GM19438 (cell line): ENCODE measurements around the gene WNT3A.

ENCODE experiments used
- ATAC-seq: cut with Tn5 transposase; IDR thresholded peaks from one replicate; pipeline ENCODE4 v1.9.1; 2021; ENCODE audit warnings: low read depth; ENCODE audit not compliant: unreplicated experiment

Gene WNT3A

GRCh38 chr1:228030451-228031201 lies 23.8 kb downstream of the WNT3A start:
- ATAC-seq, result no peak

GRCh38 chr1:228031276-228031995 lies 24.6 kb downstream of the WNT3A start:
- no peak for ATAC-seq

DNA sequence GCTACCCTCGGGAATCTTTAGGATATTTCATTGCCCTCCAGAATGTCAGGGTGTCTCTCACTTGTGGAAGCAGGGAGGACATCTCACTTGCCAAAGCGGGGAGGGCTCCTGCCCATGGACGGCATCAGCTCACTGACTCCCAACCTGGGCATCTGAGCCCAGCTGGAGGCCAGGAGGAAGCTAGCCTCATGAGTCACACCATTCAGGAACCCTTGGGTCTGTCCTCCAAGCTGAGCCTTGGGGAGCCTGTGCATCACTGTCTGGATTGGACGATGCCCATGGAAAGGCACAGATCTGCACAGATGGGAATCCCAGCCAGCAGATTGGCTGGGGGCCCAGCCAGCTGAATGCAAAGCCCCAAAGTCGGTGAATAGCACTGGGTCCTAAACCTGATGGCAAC lies 25.2 kb downstream of the WNT3A start:
- ATAC-seq, result no peak

DNA sequence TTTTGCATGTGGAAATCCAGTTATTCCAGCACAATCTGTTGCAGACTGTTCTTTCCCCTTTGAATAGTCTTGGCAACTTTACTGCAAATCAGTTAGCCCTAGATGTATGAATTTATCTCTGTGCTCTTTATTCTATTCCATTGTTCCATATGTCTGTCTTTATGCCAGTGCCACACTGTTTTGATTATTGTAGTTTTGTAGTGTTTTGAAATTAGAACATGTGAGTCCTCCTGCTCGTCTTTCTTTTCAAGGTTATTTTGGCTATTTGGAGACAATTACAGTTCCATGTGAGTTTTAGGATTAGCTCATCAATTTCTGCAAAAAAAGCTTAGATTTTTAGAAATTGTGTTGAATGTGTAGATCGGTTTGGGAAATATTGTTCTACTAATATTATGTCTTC lies 26.6 kb downstream of the WNT3A start:
- ATAC-seq, result no peak

DNA sequence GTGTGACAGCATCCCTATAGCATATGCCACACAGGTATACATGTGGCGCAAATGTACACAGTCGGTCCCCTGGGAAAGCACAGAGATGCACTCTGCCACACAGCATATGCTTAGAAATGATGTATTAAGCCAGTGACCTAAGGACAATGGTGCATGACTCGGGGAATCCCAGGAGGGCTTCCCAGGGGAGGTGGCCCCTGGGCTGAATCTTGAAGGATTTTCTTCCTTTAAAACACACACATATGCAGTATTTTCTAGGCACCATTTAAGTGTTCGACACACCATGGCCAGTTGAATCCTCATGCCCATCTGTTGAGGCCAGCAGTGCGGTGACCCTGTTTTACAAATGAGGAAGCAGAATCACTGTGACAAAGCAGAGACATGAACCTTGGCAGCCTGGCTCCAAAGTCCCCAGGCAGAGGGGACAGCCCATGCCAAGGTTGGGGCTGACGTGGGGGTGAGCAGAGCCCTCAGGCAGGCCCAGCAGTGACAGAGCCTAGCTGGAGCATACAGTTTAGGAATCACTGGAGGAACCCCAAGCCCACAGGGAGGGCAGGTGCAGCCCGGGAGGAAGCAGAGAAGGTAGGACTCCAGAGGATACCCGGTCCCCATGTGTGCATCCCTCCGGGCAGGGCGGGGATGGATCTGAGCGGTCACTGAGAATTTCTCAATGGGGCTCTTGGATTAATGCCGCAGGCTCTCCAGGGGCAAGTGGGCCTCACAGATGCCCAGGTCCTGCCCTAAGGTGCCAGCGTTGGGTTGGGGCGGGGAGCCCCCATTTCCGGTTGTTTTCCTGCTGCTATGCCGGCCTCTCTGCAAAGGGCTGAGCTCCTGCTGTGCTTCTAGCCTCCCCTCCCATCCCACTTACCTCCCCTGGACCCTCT lies 28.4 kb downstream of the WNT3A start:
- ATAC-seq, result no peak

DNA sequence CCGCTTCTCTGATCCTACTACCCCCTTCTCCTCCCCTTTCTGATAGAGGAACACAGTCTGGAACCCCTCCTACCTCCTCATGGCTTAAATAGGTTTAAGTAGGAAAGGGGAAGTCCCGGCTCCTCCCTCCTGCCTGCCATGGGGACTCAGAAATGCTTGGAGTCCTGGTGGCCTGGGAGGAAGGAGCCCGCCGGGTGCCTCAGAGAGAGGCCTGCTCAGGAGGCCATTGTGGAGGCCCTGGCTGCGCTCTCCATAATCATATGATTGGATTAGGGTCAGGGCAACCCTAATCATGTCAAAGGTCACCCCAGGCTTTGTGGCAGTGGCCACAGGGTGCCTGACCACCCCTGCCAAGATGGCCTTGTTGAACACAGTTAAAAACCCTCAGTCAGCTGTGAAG lies 29.0 kb downstream of the WNT3A start:
- ATAC-seq, result no peak

DNA sequence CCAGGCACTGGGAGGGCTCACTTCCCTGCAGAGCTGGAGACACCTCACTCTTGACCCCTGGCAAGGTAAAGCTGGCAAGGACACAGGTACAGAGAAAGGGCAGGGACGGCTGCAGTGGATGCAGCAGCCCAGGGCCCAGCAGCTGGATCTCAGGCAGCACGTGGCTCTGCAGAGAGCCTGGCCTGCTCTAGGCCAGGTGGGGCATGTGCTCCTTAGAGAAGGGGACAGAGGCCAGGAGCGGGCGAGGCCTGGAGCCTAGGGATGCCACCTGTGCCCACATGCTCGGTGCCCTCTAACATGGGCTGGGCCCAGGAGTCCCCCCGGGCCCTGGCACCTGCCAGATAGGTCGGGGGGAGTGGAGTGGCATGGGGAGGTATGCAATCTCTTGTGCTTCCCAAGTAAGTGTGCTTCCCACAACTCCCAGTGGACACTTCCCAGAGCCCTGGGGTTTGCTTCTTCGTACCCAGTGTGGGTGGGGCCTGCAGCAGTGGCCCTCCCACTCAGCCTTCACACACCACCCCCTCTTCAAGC lies 30.0 kb downstream of the WNT3A start:
- no peak for ATAC-seq

DNA sequence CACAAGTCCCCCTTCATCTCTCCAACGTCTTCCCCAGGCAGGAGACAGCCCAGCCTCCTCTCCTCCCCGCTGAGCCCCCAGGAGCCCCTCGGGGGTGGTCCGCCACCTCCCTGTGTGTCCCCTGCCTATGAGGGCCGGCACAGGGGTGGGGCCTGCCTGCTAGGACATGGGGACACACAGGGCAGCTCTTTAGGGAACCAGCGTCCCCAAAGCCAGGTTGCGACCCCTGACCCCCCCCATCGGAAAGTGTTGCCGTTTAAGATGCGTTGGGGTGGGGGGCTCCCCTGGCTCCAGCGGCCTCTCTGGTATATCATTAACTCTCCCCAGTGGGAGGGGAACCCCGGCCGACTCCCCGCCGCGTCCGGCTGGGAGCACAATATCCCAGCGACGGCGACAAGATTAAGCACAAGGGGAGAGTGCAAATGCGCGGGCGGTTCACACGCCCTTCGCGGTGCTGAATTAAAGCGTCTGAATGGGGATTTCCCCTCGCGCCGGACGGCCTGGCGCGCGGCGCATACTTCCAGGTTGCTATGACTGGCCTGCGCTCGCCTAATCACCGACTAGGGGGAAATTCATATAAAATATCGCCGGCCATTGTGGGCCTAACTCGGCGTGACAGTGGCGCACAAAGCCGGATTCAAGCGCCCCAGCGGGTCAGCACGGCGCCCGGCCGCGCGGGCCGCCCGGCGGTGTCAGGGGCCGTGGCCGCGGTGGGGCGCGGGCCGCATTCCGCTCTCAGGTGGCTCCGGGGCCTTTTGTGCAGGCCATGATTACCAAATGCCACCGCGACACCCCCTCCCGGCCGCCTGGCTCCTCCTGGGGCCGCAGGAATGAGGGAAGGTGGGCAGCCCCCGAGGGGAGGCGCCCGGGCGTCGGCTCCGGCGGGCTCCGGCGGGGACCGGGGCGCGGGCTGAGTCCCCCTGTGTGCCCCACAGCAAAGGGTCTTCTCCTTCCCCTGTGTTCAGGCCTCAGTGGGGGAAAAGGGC lies 30.9 kb downstream of the WNT3A start:
- no peak for ATAC-seq

- ATAC-seq, result no peak
Observed at GRCh38 chr1:228038387-228039005, 31.7 kb downstream of the WNT3A start.

- ATAC-seq, result no peak
Observed at GRCh38 chr1:228039006-228039903, 32.5 kb downstream of the WNT3A start.

GRCh38 chr1:228039986-228040385 lies 33.2 kb downstream of the WNT3A start:
- no peak for ATAC-seq

- no peak for ATAC-seq
Observed at GRCh38 chr1:228041316-228041715, 34.5 kb downstream of the WNT3A start.

- no peak for ATAC-seq
Observed at GRCh38 chr1:228042508-228042907, 35.7 kb downstream of the WNT3A start.

- no peak for ATAC-seq
Observed at GRCh38 chr1:228043281-228043848, 36.6 kb downstream of the WNT3A start.

GRCh38 chr1:228044961-228045360 lies 38.2 kb downstream of the WNT3A start:
- ATAC-seq, result no peak

DNA sequence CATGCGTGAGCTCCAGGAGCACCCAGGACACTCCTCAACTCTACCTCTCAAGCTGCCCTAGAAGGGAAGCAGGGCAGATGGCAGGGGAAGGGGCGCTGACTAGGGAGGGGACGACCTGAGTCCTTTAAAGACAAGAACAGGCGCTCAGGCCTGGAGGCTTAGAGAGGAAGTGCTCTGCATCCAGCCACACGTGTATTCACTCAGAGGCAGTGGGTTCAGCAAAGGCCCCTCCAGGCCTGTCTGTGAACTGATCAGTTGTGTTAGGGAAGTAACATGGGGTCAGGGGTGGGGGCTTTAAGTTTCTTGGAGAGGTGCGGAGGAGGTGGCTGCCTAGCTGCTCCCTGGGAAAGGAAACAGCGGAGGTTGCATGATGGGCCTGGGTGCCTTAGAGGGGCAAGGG lies 38.6 kb downstream of the WNT3A start:
- ATAC-seq, result no peak

- ATAC-seq, result no peak
Observed at GRCh38 chr1:228045871-228046270, 39.1 kb downstream of the WNT3A start.
